GM12878 (cell line): ENCODE measurements around the gene M1AP. TPM values are rescaled to one million over a fixed set of nuclear protein-coding genes. Genes with fewer than 3 reads are reported as not detected.

Experiments used
- ATF7 ChIP-seq: fragments of 450-650 bp; IDR thresholded peaks from 2 replicates; pipeline ENCODE4 v1.6.1; 2016; ENCODE audit warnings: low read depth, mild to moderate bottlenecking
- BRCA1 ChIP-seq: IDR thresholded peaks from 2 replicates; pipeline ENCODE4 v1.6.1; 2011; ENCODE audit warnings: low read depth, low read length, improper control_type of control experiment
- MLLT1 ChIP-seq: fragments of 450-650 bp; IDR thresholded peaks from 2 replicates; pipeline ENCODE4 v1.6.1; 2016; ENCODE audit warnings: mild to moderate bottlenecking
- NKRF ChIP-seq: fragments of 450-650 bp; conservative IDR thresholded peaks from 2 replicates; pipeline ENCODE4 v1.6.1; 2017; ENCODE audit warnings: mild to moderate bottlenecking, moderate library complexity
- PML ChIP-seq: IDR thresholded peaks from 2 replicates; pipeline ENCODE4 v1.6.1; 2012; ENCODE audit warnings: low read length, inconsistent platforms
- RB1 ChIP-seq: fragments of 450-650 bp; formaldehyde crosslinking; IDR thresholded peaks from 2 replicates; pipeline ENCODE4 v1.6.1; 2017; ENCODE audit warnings: mild to moderate bottlenecking, borderline replicate concordance
- SREBF1 ChIP-seq: IDR thresholded peaks from 2 replicates; pipeline ENCODE4 v1.6.1; 2012; ENCODE audit warnings: mild to moderate bottlenecking, low read length
- ZNF687 ChIP-seq: fragments of 450-650 bp; IDR thresholded peaks from 2 replicates; pipeline ENCODE4 v1.6.1; 2017; ENCODE audit warnings: mild to moderate bottlenecking, moderate library complexity
- ZZZ3 ChIP-seq: IDR thresholded peaks from 2 replicates; pipeline ENCODE4 v1.6.1; 2011; ENCODE audit warnings: low read depth; ENCODE audit not compliant: control insufficient read depth, insufficient read length
- polyA plus RNA-seq, 11 experiments: library from polyadenylated mRNA; depleted of rRNA in 4 of 11; unstranded in 6 of 11; stranded (reverse) in 5 of 11; fragments of >200 nt; fragmentation: Nextera tagmentation in 4 of 11; fragmentation: Illumina TruSeq in 1 of 11; extraction: Ambion mirVana in 4 of 11; extraction: Trizol in 1 of 11; gene quantifications; 1 replicate in 1 of 11; 2 replicates in 10 of 11; pipeline versions ENCODE4 v1.2.1 to v1.2.3, GENCODE V29; 2011 to 2016; ENCODE audit warnings: inconsistent platforms in 2 of 11, missing spikeins in 2 of 11, low read depth in 1 of 11
- total RNA-seq, 4 experiments: library from RNA; depleted of rRNA in 3 of 4; stranded (reverse); fragments of >200 nt in 3 of 4; fragmentation: Illumina TruSeq in 1 of 4; extraction: Trizol in 1 of 4; gene quantifications; 2 replicates each; pipeline versions ENCODE4 v1.2.1 to v1.2.3, GENCODE V29; 2013 to 2021

M1AP gene
- total and polyA plus RNA-seq, 10 of the 15 experiments (the other 5 are each of a cell fraction or from before 2014, with no cell fraction given), result 0.04 to 0.32 (median 0.16) TPM; not detected in 4

- TF ChIP-seq NKRF (no peak), ATF7 (no peak), PML (no peak), ZZZ3 (no peak), ZNF687 (no peak), RB1 (no peak), MLLT1 (no peak), BRCA1 (no peak), SREBF1 (no peak)
Observed at GRCh38 chr2:74582184-74582583, 65.9 kb downstream of the M1AP start (continued).
